Panc1 (cell line): ENCODE data around the gene CSMD2. TPM values are rescaled to one million over a fixed set of nuclear protein-coding genes. Genes with fewer than 3 reads are reported as not detected.

Experiments
- ATAC-seq: fragments of 200-7000 bp; cut with Tn5 transposase; 2 replicates; pipeline ENCODE4 v1.9.1; 2020; ENCODE audit warnings: mild to moderate bottlenecking, moderate library complexity
- BruUV-seq: library from RNA; stranded (reverse); fragments of 400-500 nt; replicated peaks from 2 replicates; lab custom pipeline; 2021; lab: Mats Ljungman, UMichigan
- CTCF ChIA-PET: fragments of 300-600 bp; sonication (Branson Sonifier 250); formaldehyde crosslinking; loops from one replicate; lab custom pipeline; 2022; ENCODE audit warnings: antibody characterized with exemption; lab: Charles Lee
- POLR2A ChIA-PET: fragments of 300-600 bp; sonication (Branson Sonifier 250); formaldehyde crosslinking; loops from one replicate; lab custom pipeline; 2022; ENCODE audit warnings: antibody characterized with exemption; lab: Charles Lee
- DNase-seq: peaks from one replicate; pipeline ENCODE4 v3.0.0-alpha.2; 2010; ENCODE audit warnings: low read depth, low spot score
- H3K27ac ChIP-seq: 2 replicates; pipeline ENCODE4 v1.5.1; 2011; ENCODE audit warnings: mild to moderate bottlenecking, low read length, inconsistent platforms
- H3K27me3 ChIP-seq: fragments of 200-500 bp; sonication (Bioruptor generic); 2 replicates; pipeline ENCODE4 v1.6.0; 2014; ENCODE audit warnings: low read length, inconsistent platforms; ENCODE audit not compliant: control insufficient read depth, insufficient read depth
- H3K36me3 ChIP-seq: fragments of 200-500 bp; sonication (Bioruptor generic); 2 replicates; pipeline ENCODE4 v1.5.1; 2014; ENCODE audit warnings: inconsistent platforms, mild to moderate bottlenecking, low read length, moderate library complexity; ENCODE audit not compliant: control insufficient read depth, insufficient read depth
- H3K4me1 ChIP-seq: 2 replicates; pipeline ENCODE4 v1.5.1; 2011; ENCODE audit warnings: inconsistent platforms, mild to moderate bottlenecking, low read length, moderate library complexity; ENCODE audit not compliant: control insufficient read depth, insufficient read depth
- H3K4me3 ChIP-seq, 2 experiments: 2 replicates each; pipeline ENCODE4 v1.5.1; 2011 to 2012; ENCODE audit warnings: low read depth in 2 of 2, low read length in 2 of 2, mild to moderate bottlenecking in 2 of 2, inconsistent platforms in 1 of 2, moderate library complexity in 1 of 2
- H3K9me3 ChIP-seq: fragments of 200-500 bp; sonication (Bioruptor generic); 2 replicates; pipeline ENCODE4 v1.5.1; 2014; ENCODE audit warnings: low read depth, mild to moderate bottlenecking, inconsistent platforms, low read length, moderate library complexity; ENCODE audit not compliant: control insufficient read depth, insufficient read depth
- POLR2AphosphoS5 ChIP-seq: IDR thresholded peaks from 2 replicates; pipeline ENCODE4 v1.6.1; 2012; ENCODE audit warnings: mild to moderate bottlenecking, low read depth, low read length, moderate library complexity
- SIN3A ChIP-seq: IDR thresholded peaks from 2 replicates; pipeline ENCODE4 v1.6.1; 2012; ENCODE audit warnings: low read depth, mild to moderate bottlenecking, low read length, moderate library complexity, borderline replicate concordance; ENCODE audit not compliant: insufficient read depth
- TCF7L2 ChIP-seq: IDR thresholded peaks from 2 replicates; pipeline ENCODE4 v1.6.1; 2011; ENCODE audit warnings: mild to moderate bottlenecking, low read depth, low read length, inconsistent platforms
- in situ Hi-C: cut with HindIII; loops from 2 replicates; pipeline ENCODE4 v1.10.0; 2016; ENCODE audit warnings: low sequenced_read_pairs, low pct_unique_long_range_greater_than_20kb
- intact Hi-C: fragments of 100-400 bp; cut with micrococcal nuclease; formaldehyde crosslinking; loops from one replicate; pipeline ENCODE4 v1.10.0; 2022; ENCODE audit not compliant: unreplicated experiment
- total RNA-seq: library from RNA; stranded (reverse); gene quantifications from one replicate; pipeline ENCODE4 v1.2.1, GENCODE V29; 2021; ENCODE audit not compliant: unreplicated experiment
- TF ChIP-seq, protein P1 (sequence below): fragments of 450-650 bp; IDR thresholded peaks from 2 replicates; pipeline ENCODE4 v1.5.1; 2017; ENCODE audit warnings: mild to moderate bottlenecking
- TF ChIP-seq, protein P2 (sequence below), 2 experiments: IDR thresholded peaks; 2 replicates each; pipeline ENCODE4 v1.6.1; 2011 to 2012; ENCODE audit warnings: low read depth in 2 of 2, control low read depth in 1 of 2, low read length in 1 of 2, mild to moderate bottlenecking in 1 of 2, moderate library complexity in 1 of 2; ENCODE audit not compliant: insufficient read depth in 1 of 2

Gene CSMD2
- total RNA-seq, 1 experiment from 2014 or later = not detected

DNA sequence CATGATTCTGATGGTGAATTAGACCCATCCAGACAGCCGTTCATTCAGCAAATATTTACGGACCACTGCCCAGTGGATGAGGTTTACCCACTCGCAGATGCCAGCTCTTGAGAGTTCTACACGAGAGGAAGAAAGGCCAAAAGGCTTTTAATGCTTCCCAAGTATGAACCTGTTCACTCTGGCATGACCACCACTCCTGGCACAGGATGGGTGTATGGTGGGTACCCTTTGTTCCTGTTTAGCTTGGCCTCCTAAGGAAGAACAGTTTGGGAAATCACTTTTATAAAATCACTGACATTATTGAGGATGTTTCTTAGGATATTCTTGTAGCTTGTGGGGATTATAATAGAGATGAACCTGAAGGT, 233.9 kb downstream of the CSMD2 start:
- DNase-seq = no peak
- ChIA-PET POLR2A (interaction anchor here (0.5 kb wide), 1 partner anchor 13 kb away, joined by 4 read pairs; no protein-coding TSS in a partner anchor), CTCF (interaction anchor here (0.7 kb wide), 1 partner anchor 514 kb away, joined by 3 read pairs; no protein-coding TSS in a partner anchor)
- ATAC-seq = no peak
- H3K27ac ChIP-seq = no peak overlapping the region
- TF ChIP-seq, protein P1, sequence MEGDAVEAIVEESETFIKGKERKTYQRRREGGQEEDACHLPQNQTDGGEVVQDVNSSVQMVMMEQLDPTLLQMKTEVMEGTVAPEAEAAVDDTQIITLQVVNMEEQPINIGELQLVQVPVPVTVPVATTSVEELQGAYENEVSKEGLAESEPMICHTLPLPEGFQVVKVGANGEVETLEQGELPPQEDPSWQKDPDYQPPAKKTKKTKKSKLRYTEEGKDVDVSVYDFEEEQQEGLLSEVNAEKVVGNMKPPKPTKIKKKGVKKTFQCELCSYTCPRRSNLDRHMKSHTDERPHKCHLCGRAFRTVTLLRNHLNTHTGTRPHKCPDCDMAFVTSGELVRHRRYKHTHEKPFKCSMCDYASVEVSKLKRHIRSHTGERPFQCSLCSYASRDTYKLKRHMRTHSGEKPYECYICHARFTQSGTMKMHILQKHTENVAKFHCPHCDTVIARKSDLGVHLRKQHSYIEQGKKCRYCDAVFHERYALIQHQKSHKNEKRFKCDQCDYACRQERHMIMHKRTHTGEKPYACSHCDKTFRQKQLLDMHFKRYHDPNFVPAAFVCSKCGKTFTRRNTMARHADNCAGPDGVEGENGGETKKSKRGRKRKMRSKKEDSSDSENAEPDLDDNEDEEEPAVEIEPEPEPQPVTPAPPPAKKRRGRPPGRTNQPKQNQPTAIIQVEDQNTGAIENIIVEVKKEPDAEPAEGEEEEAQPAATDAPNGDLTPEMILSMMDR = no peak
- no peak for TF ChIP-seq SIN3A
- no peak for TF ChIP-seq POLR2AphosphoS5
- TF ChIP-seq TCF7L2 = no peak
- TF ChIP-seq, protein P2, sequence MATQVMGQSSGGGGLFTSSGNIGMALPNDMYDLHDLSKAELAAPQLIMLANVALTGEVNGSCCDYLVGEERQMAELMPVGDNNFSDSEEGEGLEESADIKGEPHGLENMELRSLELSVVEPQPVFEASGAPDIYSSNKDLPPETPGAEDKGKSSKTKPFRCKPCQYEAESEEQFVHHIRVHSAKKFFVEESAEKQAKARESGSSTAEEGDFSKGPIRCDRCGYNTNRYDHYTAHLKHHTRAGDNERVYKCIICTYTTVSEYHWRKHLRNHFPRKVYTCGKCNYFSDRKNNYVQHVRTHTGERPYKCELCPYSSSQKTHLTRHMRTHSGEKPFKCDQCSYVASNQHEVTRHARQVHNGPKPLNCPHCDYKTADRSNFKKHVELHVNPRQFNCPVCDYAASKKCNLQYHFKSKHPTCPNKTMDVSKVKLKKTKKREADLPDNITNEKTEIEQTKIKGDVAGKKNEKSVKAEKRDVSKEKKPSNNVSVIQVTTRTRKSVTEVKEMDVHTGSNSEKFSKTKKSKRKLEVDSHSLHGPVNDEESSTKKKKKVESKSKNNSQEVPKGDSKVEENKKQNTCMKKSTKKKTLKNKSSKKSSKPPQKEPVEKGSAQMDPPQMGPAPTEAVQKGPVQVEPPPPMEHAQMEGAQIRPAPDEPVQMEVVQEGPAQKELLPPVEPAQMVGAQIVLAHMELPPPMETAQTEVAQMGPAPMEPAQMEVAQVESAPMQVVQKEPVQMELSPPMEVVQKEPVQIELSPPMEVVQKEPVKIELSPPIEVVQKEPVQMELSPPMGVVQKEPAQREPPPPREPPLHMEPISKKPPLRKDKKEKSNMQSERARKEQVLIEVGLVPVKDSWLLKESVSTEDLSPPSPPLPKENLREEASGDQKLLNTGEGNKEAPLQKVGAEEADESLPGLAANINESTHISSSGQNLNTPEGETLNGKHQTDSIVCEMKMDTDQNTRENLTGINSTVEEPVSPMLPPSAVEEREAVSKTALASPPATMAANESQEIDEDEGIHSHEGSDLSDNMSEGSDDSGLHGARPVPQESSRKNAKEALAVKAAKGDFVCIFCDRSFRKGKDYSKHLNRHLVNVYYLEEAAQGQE (IDR thresholded peaks at IDR 0.05; ENCODE audit: insufficient read depth in 1 of 2, low read depth in 2 of 2, low read length in 1 of 2) = no peak
- intact Hi-C loops (no loop called here), in situ Hi-C loops (no loop called here)
- no peaks in the 10 kb centered on the region for H3K36me3 ChIP-seq
- no peaks in the 10 kb centered on the region; the same call in none of the 2 replicates for H3K27me3 ChIP-seq
- no TSS peak for BruUV-seq
- no peak overlapping the region for H3K4me3 ChIP-seq
- H3K4me1 ChIP-seq = no peaks in the 10 kb centered on the region
- H3K9me3 ChIP-seq = no peaks in the 10 kb centered on the region

DNA sequence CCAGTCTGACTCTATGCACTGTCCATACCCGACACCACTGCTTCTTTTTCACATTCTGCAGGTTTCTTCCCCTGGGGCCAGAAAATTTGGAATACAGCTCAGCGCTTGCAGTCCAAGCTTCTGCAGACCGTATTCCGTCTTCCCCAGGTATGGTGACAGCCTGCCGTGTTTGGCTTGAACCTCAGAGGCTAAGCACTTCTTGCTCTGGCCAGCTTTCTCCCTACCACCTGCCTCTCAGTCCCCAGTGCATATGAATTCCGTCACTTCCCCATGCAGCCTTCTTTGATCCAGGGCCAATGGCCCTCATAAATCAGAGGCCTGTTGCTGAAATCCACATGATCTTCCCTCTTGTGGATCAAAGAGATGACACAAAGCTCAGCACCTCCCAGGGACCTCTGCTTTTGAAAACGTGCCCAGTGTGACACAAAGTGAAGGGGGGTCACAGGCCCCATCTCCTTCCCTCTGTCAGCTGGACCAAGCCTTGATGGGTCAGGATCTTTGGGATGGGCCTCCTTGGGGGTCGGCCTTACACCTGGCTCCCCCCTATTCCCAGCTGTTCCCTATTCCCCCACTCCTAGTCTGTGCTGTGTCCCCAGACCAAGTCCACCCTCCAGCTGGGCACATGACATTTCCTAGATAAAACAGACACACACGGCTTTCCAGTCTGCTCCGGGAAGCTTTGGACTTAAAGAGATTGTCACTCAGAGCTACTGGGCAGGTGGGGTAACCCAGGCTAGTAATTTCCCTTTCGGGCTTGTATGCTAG, 234.5 kb downstream of the CSMD2 start:
- no peak overlapping the region for H3K27ac ChIP-seq
- no peak overlapping the region for H3K4me3 ChIP-seq
- in situ Hi-C loops = no loop called here
- no TSS peak for BruUV-seq
- ChIA-PET POLR2A (interaction anchor here (0.5 kb wide), 1 partner anchor 14 kb away, joined by 4 read pairs; no protein-coding TSS in a partner anchor), CTCF (no interaction called here)
- H3K36me3 ChIP-seq = no peaks in the 10 kb centered on the region
- no peak for DNase-seq
- ATAC-seq = no peak
- TF ChIP-seq TCF7L2 (no peak), POLR2AphosphoS5 (no peak), SIN3A (no peak)
- TF ChIP-seq, protein P1 = no peak
- TF ChIP-seq, protein P2 (IDR thresholded peaks at IDR 0.05; ENCODE audit: insufficient read depth in 1 of 2, low read depth in 2 of 2, low read length in 1 of 2) = no peak
- no peaks in the 10 kb centered on the region for H3K4me1 ChIP-seq
- intact Hi-C loops = no loop called here
- no peaks in the 10 kb centered on the region for H3K9me3 ChIP-seq
- H3K27me3 ChIP-seq = no peaks in the 10 kb centered on the region; the same call in none of the 2 replicates
